GM19395 (cell line): ENCODE measurements around the gene GRIK4.
"Not testable (repeated sequence)": the region's sequence is repeated elsewhere in the genome, so short reads cannot be mapped to it uniquely, and the experiment has no call there.

Experiments
- ATAC-seq: cut with Tn5 transposase; IDR thresholded peaks from one replicate; pipeline ENCODE4 v1.9.1; 2021; ENCODE audit warnings: mild to moderate bottlenecking, moderate library complexity; ENCODE audit not compliant: unreplicated experiment

Gene GRIK4, protein sequence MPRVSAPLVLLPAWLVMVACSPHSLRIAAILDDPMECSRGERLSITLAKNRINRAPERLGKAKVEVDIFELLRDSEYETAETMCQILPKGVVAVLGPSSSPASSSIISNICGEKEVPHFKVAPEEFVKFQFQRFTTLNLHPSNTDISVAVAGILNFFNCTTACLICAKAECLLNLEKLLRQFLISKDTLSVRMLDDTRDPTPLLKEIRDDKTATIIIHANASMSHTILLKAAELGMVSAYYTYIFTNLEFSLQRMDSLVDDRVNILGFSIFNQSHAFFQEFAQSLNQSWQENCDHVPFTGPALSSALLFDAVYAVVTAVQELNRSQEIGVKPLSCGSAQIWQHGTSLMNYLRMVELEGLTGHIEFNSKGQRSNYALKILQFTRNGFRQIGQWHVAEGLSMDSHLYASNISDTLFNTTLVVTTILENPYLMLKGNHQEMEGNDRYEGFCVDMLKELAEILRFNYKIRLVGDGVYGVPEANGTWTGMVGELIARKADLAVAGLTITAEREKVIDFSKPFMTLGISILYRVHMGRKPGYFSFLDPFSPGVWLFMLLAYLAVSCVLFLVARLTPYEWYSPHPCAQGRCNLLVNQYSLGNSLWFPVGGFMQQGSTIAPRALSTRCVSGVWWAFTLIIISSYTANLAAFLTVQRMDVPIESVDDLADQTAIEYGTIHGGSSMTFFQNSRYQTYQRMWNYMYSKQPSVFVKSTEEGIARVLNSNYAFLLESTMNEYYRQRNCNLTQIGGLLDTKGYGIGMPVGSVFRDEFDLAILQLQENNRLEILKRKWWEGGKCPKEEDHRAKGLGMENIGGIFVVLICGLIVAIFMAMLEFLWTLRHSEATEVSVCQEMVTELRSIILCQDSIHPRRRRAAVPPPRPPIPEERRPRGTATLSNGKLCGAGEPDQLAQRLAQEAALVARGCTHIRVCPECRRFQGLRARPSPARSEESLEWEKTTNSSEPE

DNA sequence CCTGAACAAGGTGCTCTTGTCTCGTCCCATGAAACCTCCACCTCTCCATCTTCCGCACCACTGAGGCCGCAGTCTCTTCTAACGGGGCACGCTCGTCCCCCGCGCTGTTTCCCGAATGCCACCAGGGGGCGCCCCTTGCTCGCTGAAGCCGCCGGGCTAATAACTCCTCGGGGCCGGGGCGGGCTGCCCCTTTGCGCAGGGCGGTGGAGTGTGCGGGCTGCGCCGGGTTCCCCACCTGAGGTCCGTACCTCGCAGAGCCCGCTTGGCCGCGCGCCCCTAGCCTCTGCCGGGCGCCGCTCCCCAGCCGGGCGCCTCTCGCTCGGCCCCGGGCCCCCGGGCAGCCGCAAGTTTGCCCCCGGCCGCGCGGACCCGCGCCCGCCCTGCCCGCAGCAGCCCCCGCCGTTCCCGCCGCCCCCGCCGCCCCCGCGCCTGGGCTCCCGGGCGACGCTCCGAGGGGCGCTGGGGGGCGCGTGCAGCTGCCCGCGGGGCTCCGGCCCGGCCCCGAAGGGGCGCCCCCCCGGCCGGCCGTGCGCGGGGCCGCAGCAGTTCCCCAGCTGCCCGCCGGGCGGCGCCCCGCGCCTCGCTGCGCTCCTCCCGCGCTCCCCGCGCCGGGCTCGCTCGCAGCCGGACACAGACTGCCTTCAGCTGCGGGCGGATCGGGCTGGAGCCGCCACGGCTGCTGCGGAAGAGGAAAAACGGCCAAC is at the start of gene GRIK4:
GRIK4 (plus strand) TSS at position 633 of the 704 bp plus-strand sequence. CDS start 148,571 bp downstream, outside the sequence.
- peak; percentile 89 for ATAC-seq

DNA sequence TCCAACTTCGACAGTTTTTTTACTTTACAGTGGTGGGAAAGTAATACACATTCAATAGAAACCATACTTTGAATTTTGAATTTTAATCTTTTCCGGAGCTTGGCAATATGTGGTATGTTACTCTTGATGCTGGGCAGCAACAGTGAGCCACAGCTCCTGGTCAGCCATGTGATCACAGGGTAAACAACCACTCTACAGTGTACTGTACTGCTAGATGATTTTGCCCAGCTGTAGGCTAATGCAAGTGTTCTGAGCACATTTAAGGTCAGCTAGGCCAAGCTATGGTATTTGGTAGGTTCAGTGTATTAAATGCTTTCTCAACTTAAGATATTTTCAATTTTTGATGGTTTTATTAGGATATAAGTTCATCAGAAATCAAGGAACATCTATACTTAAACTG is 48.7 kb upstream of the GRIK4 start:
- no peak for ATAC-seq

DNA sequence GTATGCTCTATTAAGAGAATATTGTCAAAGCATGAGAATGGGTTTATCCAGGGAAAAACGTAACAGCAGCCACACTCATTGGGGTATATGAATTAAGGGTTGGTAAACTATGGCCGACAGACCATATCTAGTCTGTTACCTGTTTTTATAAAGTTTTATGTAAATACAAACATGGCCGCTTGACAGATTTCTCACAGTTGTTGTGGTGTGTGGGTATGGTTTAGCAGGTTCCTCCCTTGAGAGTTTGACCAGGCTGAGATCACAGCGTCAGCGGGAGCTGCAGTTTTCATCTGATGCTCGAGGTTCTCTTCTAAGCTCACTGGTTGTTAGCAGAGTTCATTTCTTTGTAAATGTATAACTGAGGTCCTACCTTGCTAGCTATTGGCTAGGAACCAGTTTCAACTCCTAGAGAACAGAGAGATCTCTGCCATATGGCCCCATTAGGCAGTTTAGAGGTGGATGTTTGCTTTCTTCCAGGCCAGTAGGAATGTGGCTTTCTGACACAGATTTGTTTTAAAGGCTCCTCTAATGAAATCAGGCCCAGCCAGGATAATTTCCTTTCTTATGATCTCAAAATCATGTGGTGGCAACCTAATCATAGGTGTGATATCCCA is 45.5 kb upstream of the GRIK4 start:
- ATAC-seq: no peak

DNA sequence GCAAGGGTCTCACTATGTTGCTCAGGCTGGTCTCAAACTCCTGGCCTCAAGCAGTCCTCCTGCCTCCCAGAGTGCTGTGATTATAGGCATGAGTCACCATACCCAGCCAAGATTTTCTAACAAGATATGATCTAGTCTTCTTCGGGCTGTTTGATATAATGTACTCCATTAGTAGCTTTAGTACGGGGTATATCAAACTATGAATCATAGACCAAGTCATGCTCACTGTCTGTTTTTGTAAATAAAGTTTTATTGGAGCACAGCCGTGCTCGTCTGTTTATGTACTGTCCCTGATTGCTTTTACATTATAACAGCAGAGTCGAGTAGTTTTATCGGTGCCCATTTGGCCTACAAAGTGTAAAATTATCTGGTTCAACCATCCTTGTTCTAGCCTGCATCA is 43.9 kb upstream of the GRIK4 start:
- no peak for ATAC-seq

DNA sequence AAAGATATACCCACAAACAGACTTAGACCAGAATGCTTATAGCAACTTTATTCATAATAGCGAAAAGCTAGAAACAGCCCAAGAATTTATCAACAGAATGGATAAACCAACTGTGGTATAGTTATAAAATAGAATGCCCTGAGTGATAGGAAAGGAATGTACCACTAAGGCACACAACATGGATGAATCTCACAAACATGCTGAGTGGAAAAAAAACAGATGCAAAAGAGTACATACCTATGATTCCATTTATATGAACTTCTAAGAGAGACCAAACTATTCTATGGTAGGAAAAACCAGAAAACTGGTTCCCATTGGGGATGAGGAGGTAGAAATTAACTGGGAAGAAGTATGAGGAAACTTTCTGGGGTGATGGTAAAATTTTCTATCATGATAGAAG is 40.4 kb upstream of the GRIK4 start:
- ATAC-seq: no peak

DNA sequence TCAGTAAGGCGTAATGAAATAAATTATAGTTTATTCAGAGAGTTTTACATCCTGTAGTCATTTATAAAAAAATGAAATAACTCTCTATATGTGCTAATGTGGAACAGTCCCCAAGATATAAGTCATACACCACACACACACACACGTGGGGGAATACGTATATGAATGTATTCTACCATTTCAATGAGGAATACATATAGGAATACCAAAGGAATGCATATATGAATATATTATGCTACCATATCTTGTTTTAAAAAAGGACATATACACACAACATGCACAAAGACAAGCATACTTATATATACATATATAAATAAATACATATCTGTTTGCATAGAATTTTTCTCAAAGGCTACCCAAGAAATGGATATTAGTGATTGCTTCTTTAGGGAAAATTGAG is 39.6 kb upstream of the GRIK4 start:
- no peak for ATAC-seq

DNA sequence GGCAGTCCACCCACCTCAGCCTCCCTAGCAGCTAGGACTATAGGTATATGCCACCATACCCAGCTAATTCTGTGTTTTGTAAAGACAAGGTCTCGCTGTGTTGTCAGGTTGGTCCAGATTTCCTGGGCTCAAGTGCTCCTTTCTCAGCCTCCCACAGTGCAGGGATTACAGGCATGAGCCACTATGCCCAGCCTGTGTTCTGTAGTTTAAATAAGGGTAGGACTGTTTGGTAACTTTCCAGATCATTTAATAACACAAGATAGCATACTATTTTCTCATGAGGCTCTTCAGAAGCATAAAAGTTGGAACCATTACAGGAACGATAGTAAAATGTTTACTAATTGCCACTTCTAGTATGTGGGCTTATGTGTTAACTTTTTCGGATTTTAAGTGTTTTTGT is 38.0 kb upstream of the GRIK4 start:
- no peak for ATAC-seq

DNA sequence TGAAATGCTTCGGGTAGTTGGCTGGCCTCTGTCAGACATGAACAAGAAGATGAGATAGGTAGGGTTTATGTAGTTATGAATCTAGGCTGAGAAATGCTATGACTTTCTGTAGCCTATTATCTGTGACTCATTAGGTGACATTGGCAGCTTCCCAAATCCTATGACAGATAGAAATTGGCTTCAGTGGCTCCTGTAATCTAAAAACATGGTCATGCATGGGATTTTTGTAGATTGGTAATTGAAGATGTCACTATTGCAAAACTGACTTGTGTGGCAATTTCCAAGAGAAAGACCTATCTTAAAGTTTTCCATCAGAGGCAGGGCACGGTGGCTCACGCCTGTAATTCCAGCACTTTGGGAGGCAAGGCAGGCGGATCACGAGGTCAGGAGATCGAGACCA is 29.4 kb upstream of the GRIK4 start:
- ATAC-seq: no peak

DNA sequence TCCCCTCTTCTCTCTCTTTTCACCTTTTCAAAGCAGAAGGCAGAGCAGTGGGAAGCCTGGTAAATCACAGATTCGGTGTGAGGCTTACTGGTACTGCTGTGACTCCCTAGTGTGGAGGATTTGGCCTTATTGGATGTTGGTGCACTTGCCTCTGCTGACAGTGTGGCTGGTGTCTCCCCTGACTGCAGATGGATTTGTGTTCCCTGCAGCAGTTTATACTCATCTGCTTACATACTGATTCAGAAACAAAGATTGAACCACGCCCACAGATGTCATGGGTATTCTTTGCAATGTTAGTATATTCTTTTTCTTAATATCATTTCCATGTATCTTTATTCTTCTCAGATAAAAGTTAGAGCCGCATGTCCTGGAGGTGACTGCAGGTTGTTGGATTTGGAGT is 26.8 kb upstream of the GRIK4 start:
- no peak for ATAC-seq

DNA sequence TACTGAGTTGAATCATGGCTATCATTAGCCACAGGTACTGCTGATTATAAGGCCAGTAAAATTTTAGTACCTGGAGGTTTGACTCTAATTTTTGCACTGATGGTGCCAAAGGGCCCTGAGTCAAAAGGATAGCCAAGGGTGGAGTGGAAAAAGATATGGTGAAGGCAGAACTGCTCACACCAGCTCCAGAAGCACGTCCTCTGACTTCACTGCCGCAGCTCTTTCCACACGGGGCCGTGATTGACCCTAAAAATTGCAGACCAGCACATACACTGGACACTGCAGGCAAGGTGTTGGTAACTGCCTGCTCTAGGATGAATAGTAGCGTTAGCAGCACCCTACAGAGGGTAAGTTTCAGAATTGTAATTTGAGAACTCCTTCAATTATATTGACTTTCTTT is 25.4 kb upstream of the GRIK4 start:
- no peak for ATAC-seq

DNA sequence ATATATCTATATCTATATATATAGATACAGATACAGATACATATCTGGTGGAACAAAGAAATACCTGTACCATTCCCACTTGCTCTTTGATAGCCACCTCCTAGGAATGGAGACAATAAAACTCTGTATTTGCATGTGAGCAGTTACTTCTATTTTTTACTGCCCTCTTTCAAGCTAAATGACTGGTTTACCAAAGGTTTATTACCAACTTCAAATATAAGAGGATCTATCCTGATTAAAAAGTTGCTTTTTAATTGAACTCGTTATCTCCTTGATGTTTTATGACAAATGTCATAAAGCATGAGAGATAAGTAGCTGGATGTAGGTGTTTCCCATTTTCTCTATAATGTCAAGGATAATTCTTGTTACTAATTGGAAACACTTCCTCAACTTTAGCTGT is 21.7 kb upstream of the GRIK4 start:
- no peak for ATAC-seq

DNA sequence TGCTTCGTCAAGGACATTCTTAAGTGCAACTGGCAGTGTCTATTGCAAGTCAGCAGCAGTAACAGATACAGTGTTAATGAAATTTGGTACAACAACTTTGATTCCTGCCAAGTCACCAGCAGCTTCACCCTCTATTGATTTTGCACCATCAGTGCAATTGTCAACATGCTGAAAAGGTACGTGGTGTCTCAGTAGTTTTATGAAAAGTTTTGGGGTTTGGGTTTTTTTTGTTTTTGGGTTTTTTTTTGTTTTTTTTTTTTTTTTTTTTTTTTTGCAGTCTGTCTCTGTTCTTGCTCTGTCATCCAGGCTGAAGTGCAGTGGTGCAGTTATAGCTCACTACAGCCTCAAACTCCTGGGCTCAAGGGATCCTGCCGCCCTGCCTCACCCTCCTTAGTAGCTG is 19.1 kb upstream of the GRIK4 start:
- no peak for ATAC-seq

DNA sequence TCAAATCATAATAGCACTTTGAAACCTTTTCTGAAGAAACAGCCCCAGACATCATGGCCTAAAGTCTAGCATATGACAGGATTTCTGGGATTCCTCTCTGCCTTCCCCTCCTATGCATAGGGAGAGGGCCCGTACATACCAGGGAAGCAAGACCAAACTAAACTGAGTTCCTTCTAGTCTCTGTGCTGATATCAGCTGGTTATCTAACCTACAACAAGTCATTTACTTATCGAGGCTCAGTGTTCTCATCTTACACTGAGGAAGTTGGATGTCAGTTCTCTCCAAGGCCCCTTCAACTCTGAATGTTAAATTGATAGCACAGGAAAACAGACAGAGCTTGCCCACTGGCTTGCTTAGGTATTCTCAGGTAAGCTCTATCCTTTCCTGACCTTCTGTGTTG is 17.0 kb upstream of the GRIK4 start:
- no peak for ATAC-seq

DNA sequence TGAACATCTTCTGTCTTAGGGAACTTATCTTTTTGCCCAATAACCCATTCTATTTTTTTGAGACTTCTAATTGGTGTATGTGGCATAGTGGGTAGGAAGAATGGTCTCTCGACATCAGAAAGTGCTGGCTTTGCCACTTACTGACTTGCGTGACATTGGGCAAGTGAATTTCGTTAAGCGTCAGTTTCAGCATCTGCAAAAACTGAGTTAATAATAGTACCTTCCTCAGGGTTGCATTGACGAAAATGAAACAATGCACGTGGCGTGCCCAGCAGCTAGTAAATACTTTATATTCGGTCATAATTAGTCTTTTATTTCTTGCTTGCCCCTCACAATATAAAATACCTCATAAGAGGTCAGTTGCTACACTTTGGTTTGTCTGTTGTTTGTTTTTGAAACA is 12.5 kb upstream of the GRIK4 start:
- no peak for ATAC-seq

DNA sequence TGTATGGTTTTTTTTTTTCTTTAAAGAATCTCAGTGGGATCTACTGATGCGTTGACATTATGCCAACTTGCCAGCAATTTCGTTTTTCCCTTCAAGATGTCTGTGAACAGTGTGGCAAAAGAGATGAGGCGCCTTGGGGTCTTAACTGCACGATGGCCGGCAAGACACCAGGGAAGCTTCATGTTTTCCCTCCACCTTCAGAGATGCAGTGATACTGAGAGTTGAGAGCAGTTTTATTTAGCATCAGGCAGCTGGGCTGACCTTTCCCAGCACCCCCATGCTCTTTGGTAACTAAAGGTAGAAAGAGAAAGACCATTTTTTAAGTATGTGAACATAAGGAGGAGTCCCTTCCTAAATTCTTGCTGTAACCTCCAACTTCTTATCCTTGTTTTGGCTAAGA is 11.7 kb upstream of the GRIK4 start:
- no peak for ATAC-seq

DNA sequence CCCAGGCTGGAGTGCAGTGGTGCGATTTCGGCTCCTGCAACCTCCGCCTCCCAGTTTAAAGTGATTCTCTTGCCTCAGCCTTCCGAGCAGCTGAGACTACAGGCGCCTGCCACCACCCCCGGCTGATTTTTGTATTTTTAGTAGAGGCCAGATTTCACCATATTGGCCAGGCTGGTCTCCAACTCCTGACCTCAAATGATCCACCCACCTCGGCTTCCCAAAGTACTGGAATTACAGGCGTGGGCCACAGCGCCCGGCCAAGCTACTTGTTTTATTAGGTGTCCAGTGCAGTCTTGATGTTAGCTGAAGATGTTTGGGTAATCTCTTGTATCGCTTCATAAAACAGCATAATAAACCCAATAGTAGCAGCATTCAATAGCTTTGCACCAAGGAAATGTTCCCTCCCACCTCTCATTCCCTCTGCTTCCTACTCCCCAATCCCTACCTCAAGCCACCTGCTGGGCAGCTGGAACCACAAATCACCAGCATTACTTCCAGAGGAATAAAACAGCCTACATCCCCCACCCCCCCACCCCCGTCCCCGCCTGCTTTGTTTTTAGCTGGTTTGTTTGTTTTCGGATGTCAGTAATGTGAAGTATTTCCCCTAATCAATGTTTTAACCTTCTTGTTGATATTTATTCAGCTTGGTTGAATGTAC is 11.0 kb upstream of the GRIK4 start:
- no peak for ATAC-seq

DNA sequence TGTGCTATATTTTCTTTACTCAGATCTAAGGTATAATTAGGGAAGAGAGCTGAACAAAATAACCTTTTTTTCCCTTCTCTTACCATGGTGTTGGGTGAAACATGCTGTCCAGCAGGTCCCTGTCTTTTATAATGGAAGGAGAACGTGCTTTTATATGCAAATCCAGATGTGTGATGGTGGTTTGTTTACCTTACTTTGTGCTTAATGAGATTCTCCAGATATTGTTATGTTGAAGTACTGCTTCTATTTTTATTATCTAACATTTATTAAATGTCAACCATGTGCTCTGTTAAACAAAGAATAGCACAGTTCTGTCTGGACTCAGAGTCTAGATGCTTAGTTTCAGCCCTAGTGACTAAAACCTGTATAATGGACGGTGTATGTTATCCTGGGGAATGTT is 10.1 kb upstream of the GRIK4 start:
- no peak for ATAC-seq

DNA sequence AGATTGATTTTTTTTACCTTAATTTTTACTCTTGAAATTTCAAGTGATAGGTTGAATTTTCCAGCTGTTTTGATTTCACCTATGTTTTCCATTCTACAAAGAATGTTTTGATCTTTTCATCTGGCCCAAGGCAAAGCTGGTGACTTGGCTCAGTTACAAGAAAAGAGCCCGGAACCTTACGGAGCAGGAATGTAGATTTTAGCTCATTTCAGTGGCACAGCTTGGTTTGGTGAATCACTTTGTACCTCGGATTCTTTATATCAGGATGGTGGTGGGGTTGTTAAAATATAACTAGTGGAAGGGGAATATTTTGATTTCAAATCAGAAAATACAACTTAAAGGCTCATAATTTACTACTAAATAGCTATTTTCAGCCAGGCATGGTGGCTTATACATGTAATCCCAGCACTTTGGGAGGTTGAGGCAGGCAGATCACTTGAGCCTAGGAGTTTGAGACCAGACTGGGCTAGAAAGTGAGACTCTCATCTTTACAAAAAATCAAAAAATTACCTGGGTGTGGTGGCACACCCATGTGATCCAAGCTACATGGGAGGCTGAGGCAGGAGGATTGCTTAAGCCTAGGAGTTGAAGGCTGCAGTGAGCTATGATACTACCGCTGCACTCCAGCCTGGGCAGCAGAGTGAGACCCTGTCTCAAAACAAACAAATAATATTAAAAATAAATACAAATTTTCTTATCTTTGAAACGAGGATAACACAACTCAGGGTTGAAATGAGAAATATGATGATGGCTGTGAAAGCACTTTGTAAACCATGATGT is 9.4 kb upstream of the GRIK4 start:
- no peak for ATAC-seq

DNA sequence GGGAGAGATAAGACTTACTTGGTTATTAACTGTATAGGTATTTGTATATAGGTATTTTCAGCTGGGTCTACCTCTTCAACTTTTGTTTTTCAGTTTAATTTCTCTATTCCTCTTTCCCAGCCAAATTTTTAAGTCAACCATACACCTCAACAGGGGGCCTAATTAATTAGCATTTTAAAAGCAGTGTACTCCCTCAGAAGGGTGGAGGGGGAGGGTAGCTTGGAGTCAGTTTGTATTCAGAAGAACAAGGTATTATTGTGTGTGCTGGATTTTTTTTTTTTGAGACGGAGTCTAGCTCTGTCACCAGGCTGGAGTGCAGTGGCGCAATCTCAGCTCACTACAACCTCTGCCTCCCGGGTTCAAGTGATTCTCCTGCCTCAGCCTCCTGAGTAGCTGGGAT is 8.0 kb upstream of the GRIK4 start:
- ATAC-seq: not testable (repeated sequence)
